ENCODE measurements around the gene PANX3. TPM values are rescaled to one million over a fixed set of nuclear protein-coding genes. Genes with fewer than 3 reads are reported as not detected.

The PANX3 gene, protein sequence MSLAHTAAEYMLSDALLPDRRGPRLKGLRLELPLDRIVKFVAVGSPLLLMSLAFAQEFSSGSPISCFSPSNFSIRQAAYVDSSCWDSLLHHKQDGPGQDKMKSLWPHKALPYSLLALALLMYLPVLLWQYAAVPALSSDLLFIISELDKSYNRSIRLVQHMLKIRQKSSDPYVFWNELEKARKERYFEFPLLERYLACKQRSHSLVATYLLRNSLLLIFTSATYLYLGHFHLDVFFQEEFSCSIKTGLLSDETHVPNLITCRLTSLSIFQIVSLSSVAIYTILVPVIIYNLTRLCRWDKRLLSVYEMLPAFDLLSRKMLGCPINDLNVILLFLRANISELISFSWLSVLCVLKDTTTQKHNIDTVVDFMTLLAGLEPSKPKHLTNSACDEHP
- not detected for total RNA-seq

DNA sequence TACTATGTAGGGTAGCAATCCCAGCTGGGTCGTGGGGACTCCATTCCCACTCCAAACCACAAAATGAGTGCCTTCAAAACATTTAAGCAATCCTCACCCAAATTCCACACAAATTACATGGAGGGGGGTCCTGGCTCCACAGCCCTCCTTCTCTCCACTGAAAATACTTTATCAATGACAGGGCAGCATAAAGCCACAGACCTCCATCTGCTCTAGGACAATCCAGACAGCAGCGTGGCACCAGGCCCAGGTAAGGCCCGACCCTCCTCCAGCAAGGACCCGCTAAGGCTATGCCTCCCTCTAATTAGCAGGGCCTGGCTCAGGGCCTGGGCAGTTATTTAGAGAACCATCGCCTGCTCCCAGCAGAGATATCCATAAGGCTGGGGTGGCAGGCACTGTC, at the start of gene PANX3:
TSS of gene PANX3 (plus strand) at position 365 of the 400 bp plus-strand sequence. CDS start 129 bp downstream, outside the sequence.
- Histone ChIP-seq H3K4me3 (no peak within 1 kb of the TSS), H3K27me3 (no peaks in the 10 kb centered on the region), H3K4me1 (no peaks in the 10 kb centered on the region), H3K27ac (no peak within 1 kb of the TSS), H3K9me3 (no peaks in the 10 kb centered on the region), H3K36me3 (no peaks in the 10 kb centered on the region)
- TF ChIP-seq, protein P1, sequence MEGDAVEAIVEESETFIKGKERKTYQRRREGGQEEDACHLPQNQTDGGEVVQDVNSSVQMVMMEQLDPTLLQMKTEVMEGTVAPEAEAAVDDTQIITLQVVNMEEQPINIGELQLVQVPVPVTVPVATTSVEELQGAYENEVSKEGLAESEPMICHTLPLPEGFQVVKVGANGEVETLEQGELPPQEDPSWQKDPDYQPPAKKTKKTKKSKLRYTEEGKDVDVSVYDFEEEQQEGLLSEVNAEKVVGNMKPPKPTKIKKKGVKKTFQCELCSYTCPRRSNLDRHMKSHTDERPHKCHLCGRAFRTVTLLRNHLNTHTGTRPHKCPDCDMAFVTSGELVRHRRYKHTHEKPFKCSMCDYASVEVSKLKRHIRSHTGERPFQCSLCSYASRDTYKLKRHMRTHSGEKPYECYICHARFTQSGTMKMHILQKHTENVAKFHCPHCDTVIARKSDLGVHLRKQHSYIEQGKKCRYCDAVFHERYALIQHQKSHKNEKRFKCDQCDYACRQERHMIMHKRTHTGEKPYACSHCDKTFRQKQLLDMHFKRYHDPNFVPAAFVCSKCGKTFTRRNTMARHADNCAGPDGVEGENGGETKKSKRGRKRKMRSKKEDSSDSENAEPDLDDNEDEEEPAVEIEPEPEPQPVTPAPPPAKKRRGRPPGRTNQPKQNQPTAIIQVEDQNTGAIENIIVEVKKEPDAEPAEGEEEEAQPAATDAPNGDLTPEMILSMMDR (IDR thresholded peaks at IDR 0.05): no peak
- DNase-seq (ENCODE audit: low spot score in 2 of 2): no peak
- intact Hi-C loops (cut with DNase I): no loop called here

DNA sequence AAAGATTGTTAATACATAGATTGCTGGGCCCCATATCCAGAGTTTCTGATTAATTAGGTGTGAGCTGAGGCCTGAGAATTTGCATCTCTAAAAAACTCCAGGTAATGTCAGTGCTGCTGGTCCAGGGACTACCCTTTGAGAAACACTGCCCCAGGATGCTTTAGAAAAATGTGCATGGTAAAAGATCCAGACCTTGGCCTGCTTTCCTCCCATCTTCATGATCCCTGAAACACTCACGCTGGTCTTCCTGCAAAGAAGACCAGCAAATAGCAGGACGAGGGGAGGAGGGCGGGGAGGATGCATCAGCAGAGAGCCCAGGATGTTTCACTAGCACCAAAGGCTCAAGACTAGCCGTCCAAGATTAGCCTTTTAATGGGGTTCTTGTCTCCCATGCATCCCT, 41.5 kb upstream of the PANX3 start, which contains the start of gene OR8A1:
TSS of gene OR8A1 (plus strand) at position 301 of the 400 bp plus-strand sequence. CDS start 123 bp downstream, outside the sequence.
- Histone ChIP-seq H3K27ac (no peak within 1 kb of the TSS), H3K4me3 (no peak within 1 kb of the TSS), H3K9me3 (no peaks in the 10 kb centered on the region), H3K27me3 (no peaks in the 10 kb centered on the region), H3K4me1 (no peaks in the 10 kb centered on the region), H3K36me3 (no peaks in the 10 kb centered on the region)
- intact Hi-C loops (cut with DNase I): no loop called here
- TF ChIP-seq, protein P1 (IDR thresholded peaks at IDR 0.05): no peak
- no peak for DNase-seq (ENCODE audit: low spot score in 2 of 2)

DNA sequence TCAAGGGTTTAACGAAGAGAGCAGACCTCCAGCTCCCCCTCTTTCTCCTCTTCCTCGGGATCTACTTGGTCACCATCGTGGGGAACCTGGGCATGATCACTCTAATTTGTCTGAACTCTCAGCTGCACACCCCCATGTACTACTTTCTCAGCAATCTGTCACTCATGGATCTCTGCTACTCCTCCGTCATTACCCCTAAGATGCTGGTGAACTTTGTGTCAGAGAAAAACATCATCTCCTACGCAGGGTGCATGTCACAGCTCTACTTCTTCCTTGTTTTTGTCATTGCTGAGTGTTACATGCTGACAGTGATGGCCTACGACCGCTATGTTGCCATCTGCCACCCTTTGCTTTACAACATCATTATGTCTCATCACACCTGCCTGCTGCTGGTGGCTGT, 41.1 kb upstream of the PANX3 start:
- DNase-seq (ENCODE audit: low spot score in 2 of 2): no peak
- no peak overlapping the region for H3K27ac ChIP-seq
- TF ChIP-seq, protein P1 (IDR thresholded peaks at IDR 0.05): no peak
- no peak overlapping the region for H3K4me3 ChIP-seq
- H3K4me1 ChIP-seq: no peaks in the 10 kb centered on the region
- H3K27me3 ChIP-seq: no peaks in the 10 kb centered on the region
- intact Hi-C loops (cut with DNase I): no loop called here
- H3K36me3 ChIP-seq: no peaks in the 10 kb centered on the region
- H3K9me3 ChIP-seq: no peaks in the 10 kb centered on the region

DNA sequence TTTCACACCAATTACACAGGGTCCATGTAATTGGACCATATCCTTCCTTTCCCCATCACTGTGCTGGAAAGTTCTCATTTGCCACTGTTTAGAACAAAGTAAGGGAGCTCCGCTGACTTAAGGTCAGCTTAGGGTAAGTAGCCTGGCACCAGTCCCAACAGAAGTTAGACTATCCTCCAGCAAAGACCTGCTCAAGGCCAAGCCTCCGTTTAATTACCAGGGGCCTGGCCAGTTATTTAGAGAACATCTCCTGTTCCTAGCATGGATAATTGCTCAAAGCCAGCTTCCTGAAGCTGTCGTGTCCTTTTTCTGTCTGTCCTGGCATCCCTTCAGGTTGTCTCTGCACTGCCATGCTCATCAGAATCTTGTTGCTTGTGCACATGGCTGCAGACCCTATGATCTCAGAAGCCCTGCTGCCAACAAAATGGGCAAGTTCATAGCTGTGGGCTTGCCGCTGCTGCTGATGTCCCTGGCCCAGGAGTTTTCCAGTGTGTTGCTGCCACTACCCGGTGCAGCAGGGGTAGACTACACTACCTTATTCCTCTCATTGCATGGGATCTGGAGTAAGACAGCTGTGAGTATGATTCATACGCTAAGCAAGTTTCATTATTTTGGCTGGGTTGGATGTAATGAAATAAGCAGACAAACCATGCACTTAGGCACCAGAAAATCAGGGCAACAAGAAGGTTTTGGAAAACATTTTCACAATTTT, 33.4 kb upstream of the PANX3 start:
- no peaks in the 10 kb centered on the region for H3K36me3 ChIP-seq
- H3K27ac ChIP-seq: no peak overlapping the region
- DNase-seq (ENCODE audit: low spot score in 2 of 2): no peak
- H3K27me3 ChIP-seq: no peaks in the 10 kb centered on the region
- H3K4me3 ChIP-seq: no peak overlapping the region
- no peaks in the 10 kb centered on the region for H3K9me3 ChIP-seq
- intact Hi-C loops (cut with DNase I): no loop called here
- TF ChIP-seq, protein P1 (IDR thresholded peaks at IDR 0.05): no peak
- no peaks in the 10 kb centered on the region for H3K4me1 ChIP-seq

DNA sequence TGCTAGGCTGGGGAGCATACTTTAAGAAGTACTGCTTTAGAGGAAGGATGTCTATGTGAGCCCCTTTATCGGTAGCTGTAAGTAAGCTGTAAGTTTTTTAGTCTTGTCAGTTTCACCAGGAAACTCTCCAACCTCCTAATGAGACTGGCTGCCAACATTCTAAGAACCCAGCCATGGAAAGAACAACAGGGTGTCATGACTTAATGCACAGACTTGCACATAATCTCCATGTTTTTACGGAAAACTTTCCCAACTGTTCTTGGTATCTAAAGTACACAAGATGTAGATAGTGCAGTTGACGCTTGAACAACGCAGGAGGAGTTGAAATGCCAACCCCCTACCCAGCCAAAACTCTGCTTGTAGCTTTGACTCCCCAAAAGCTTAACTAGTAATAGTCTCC, 32.5 kb upstream of the PANX3 start:
- Histone ChIP-seq H3K9me3 (no peaks in the 10 kb centered on the region), H3K4me1 (no peaks in the 10 kb centered on the region), H3K36me3 (no peaks in the 10 kb centered on the region), H3K27ac (no peak overlapping the region), H3K4me3 (no peak overlapping the region), H3K27me3 (no peaks in the 10 kb centered on the region)
- no peak for DNase-seq (ENCODE audit: low spot score in 2 of 2)
- TF ChIP-seq, protein P1 (IDR thresholded peaks at IDR 0.05): no peak
- intact Hi-C loops (cut with DNase I): no loop called here

All from ascending aorta (tissue), 2 donors.